Activated CD4-positive, alpha-beta T cell treated with anti-CD3 and anti-CD28 coated beads, Interleukin-2, amount 10 ng/mL, durations not matched to agents 24 days and 14 days (primary cell): ENCODE data around the gene SLC13A3. TPM values are rescaled to one million over a fixed set of nuclear protein-coding genes. Genes with fewer than 3 reads are reported as not detected.

ENCODE experiments used
- DNase-seq: peaks from one replicate; pipeline ENCODE4 v3.0.0; 2022
- H3K27ac Mint-ChIP-seq: one replicate; pipeline ENCODE4 v1.8.0; 2022; ENCODE audit warnings: mild to moderate bottlenecking, mixed read lengths
- H3K27me3 Mint-ChIP-seq: one replicate; pipeline ENCODE4 v1.8.0; 2022; ENCODE audit warnings: mixed read lengths
- H3K36me3 Mint-ChIP-seq: one replicate; pipeline ENCODE4 v1.8.0; 2022; ENCODE audit warnings: low read depth, mild to moderate bottlenecking, mixed read lengths
- H3K4me1 Mint-ChIP-seq: one replicate; pipeline ENCODE4 v1.8.0; 2021; ENCODE audit warnings: mixed read lengths
- H3K4me3 Mint-ChIP-seq: one replicate; pipeline ENCODE4 v1.8.0; 2022; ENCODE audit warnings: mild to moderate bottlenecking, moderate library complexity, mixed read lengths
- H3K9me3 Mint-ChIP-seq: one replicate; pipeline ENCODE4 v1.8.0; 2021; ENCODE audit warnings: mixed read lengths
- intact Hi-C: fragments of 100-400 bp; cut with micrococcal nuclease; formaldehyde crosslinking; loops from one replicate; pipeline ENCODE4 v1.15.1; 2023
- total RNA-seq: library from RNA; stranded (reverse); gene quantifications from 2 replicates; pipeline ENCODE4 v1.2.3, GENCODE V29; 2022

SLC13A3 gene
- total RNA-seq, 1 donor from 2014 or later: not detected

GRCh38 chr20:46652699-46653098 lies 1.4 kb upstream of the SLC13A3 start:
- no peak for DNase-seq
- no peaks in the 10 kb centered on the region for H3K4me1 Mint-ChIP-seq
- H3K27me3 Mint-ChIP-seq: peaks cover 42% of the 10 kb centered on the region
- H3K4me3 Mint-ChIP-seq: no peak overlapping the region
- H3K27ac Mint-ChIP-seq: no peak overlapping the region
- H3K9me3 Mint-ChIP-seq: no peaks in the 10 kb centered on the region
- H3K36me3 Mint-ChIP-seq: no peaks in the 10 kb centered on the region
- intact Hi-C loops: no loop called here

- DNase-seq: no peak
- no peak overlapping the region for H3K27ac Mint-ChIP-seq
- no peaks in the 10 kb centered on the region for H3K9me3 Mint-ChIP-seq
- H3K27me3 Mint-ChIP-seq: peaks cover 50% of the 10 kb centered on the region
- H3K4me1 Mint-ChIP-seq: no peaks in the 10 kb centered on the region
- no peaks in the 10 kb centered on the region for H3K36me3 Mint-ChIP-seq
- no peak overlapping the region for H3K4me3 Mint-ChIP-seq
- intact Hi-C loops: no loop called here
These were observed 626 bp downstream of the SLC13A3 start for GRCh38 chr20:46650575-46651090.

- Mint-ChIP-seq H3K4me1 (no peaks in the 10 kb centered on the region), H3K27ac (no peak overlapping the region), H3K36me3 (no peaks in the 10 kb centered on the region), H3K27me3 (peaks cover 54% of the 10 kb centered on the region), H3K4me3 (no peak overlapping the region), H3K9me3 (no peaks in the 10 kb centered on the region)
- intact Hi-C loops: no loop called here
- DNase-seq: no peak
These were observed 1.2 kb downstream of the SLC13A3 start for GRCh38 chr20:46649965-46650542.

- Mint-ChIP-seq H3K4me3 (no peak overlapping the region), H3K36me3 (no peaks in the 10 kb centered on the region), H3K27me3 (peaks cover 57% of the 10 kb centered on the region), H3K9me3 (no peaks in the 10 kb centered on the region), H3K27ac (no peak overlapping the region), H3K4me1 (no peaks in the 10 kb centered on the region)
- intact Hi-C loops: no loop called here
- DNase-seq: no peak
These were observed 1.7 kb downstream of the SLC13A3 start for GRCh38 chr20:46649650-46649949.

GRCh38 chr20:46648903-46649649 lies 2.2 kb downstream of the SLC13A3 start:
- no peak overlapping the region for H3K4me3 Mint-ChIP-seq
- intact Hi-C loops: no loop called here
- no peak for DNase-seq
- H3K9me3 Mint-ChIP-seq: no peaks in the 10 kb centered on the region
- H3K27ac Mint-ChIP-seq: no peak overlapping the region
- peaks cover 59% of the 10 kb centered on the region for H3K27me3 Mint-ChIP-seq
- H3K36me3 Mint-ChIP-seq: no peaks in the 10 kb centered on the region
- H3K4me1 Mint-ChIP-seq: no peaks in the 10 kb centered on the region

GRCh38 chr20:46647469-46647868 lies 3.8 kb downstream of the SLC13A3 start:
- Mint-ChIP-seq H3K27ac (no peak overlapping the region), H3K4me3 (no peak overlapping the region), H3K27me3 (peaks cover 48% of the 10 kb centered on the region), H3K9me3 (no peaks in the 10 kb centered on the region), H3K4me1 (no peaks in the 10 kb centered on the region), H3K36me3 (no peaks in the 10 kb centered on the region)
- intact Hi-C loops: no loop called here
- DNase-seq: no peak

GRCh38 chr20:46646659-46647380 lies 4.4 kb downstream of the SLC13A3 start:
- no peak for DNase-seq
- H3K27ac Mint-ChIP-seq: no peak overlapping the region
- no peaks in the 10 kb centered on the region for H3K36me3 Mint-ChIP-seq
- no peak overlapping the region for H3K4me3 Mint-ChIP-seq
- H3K4me1 Mint-ChIP-seq: no peaks in the 10 kb centered on the region
- H3K27me3 Mint-ChIP-seq: peaks cover 43% of the 10 kb centered on the region
- no peaks in the 10 kb centered on the region for H3K9me3 Mint-ChIP-seq
- intact Hi-C loops: no loop called here

- no peaks in the 10 kb centered on the region for H3K4me1 Mint-ChIP-seq
- DNase-seq: no peak
- H3K4me3 Mint-ChIP-seq: no peak overlapping the region
- H3K27ac Mint-ChIP-seq: no peak overlapping the region
- H3K9me3 Mint-ChIP-seq: no peaks in the 10 kb centered on the region
- no peaks in the 10 kb centered on the region for H3K36me3 Mint-ChIP-seq
- intact Hi-C loops: no loop called here
- H3K27me3 Mint-ChIP-seq: peaks cover 40% of the 10 kb centered on the region
These were observed 5.1 kb downstream of the SLC13A3 start for GRCh38 chr20:46646122-46646521.

GRCh38 chr20:46644733-46645132 lies 6.5 kb downstream of the SLC13A3 start:
- Mint-ChIP-seq H3K27ac (no peak overlapping the region), H3K27me3 (peaks cover 28% of the 10 kb centered on the region), H3K36me3 (no peaks in the 10 kb centered on the region), H3K4me1 (no peaks in the 10 kb centered on the region), H3K4me3 (no peak overlapping the region), H3K9me3 (no peaks in the 10 kb centered on the region)
- no peak for DNase-seq
- intact Hi-C loops: no loop called here

GRCh38 chr20:46644160-46644559 lies 7.1 kb downstream of the SLC13A3 start:
- no peak for DNase-seq
- H3K4me3 Mint-ChIP-seq: no peak overlapping the region
- H3K36me3 Mint-ChIP-seq: no peaks in the 10 kb centered on the region
- H3K4me1 Mint-ChIP-seq: no peaks in the 10 kb centered on the region
- no peaks in the 10 kb centered on the region for H3K9me3 Mint-ChIP-seq
- no peak overlapping the region for H3K27ac Mint-ChIP-seq
- intact Hi-C loops: no loop called here
- peaks cover 24% of the 10 kb centered on the region for H3K27me3 Mint-ChIP-seq

GRCh38 chr20:46642969-46643343 lies 8.3 kb downstream of the SLC13A3 start:
- H3K27me3 Mint-ChIP-seq: peaks cover 18% of the 10 kb centered on the region
- intact Hi-C loops: no loop called here
- H3K4me1 Mint-ChIP-seq: no peaks in the 10 kb centered on the region
- no peak overlapping the region for H3K27ac Mint-ChIP-seq
- no peaks in the 10 kb centered on the region for H3K36me3 Mint-ChIP-seq
- no peak overlapping the region for H3K4me3 Mint-ChIP-seq
- no peaks in the 10 kb centered on the region for H3K9me3 Mint-ChIP-seq
- no peak for DNase-seq

GRCh38 chr20:46642265-46642968 lies 8.8 kb downstream of the SLC13A3 start:
- peaks cover 16% of the 10 kb centered on the region for H3K27me3 Mint-ChIP-seq
- no peaks in the 10 kb centered on the region for H3K9me3 Mint-ChIP-seq

GRCh38 chr20:46641424-46641823 lies 9.8 kb downstream of the SLC13A3 start:
- no peak for DNase-seq
- no peaks in the 10 kb centered on the region for H3K9me3 Mint-ChIP-seq
- peaks cover 13% of the 10 kb centered on the region for H3K27me3 Mint-ChIP-seq
- no peak overlapping the region for H3K27ac Mint-ChIP-seq
- intact Hi-C loops: no loop called here
- H3K4me1 Mint-ChIP-seq: no peaks in the 10 kb centered on the region
- no peak overlapping the region for H3K4me3 Mint-ChIP-seq
- no peaks in the 10 kb centered on the region for H3K36me3 Mint-ChIP-seq

More at GRCh38 chr20:46642265-46642968, 8.8 kb downstream of the SLC13A3 start:
- intact Hi-C loops: no loop called here
- Mint-ChIP-seq H3K4me1 (no peaks in the 10 kb centered on the region), H3K27ac (no peak overlapping the region), H3K4me3 (no peak overlapping the region), H3K36me3 (no peaks in the 10 kb centered on the region)
- no peak for DNase-seq
